GM18499 (cell line): ENCODE measurements around the gene IKZF3.
"Not testable (repeated sequence)": the region's sequence is repeated elsewhere in the genome, so short reads cannot be mapped to it uniquely, and the experiment has no call there.

Experiments used
- ATAC-seq: cut with Tn5 transposase; IDR thresholded peaks from one replicate; pipeline ENCODE4 v1.9.1; 2021; ENCODE audit warnings: moderate number of reproducible peaks; ENCODE audit not compliant: insufficient read depth, unreplicated experiment

The IKZF3 gene

GRCh38 chr17:39863244-39863917 lies 731 bp downstream of the IKZF3 start:
- ATAC-seq: no peak

DNA sequence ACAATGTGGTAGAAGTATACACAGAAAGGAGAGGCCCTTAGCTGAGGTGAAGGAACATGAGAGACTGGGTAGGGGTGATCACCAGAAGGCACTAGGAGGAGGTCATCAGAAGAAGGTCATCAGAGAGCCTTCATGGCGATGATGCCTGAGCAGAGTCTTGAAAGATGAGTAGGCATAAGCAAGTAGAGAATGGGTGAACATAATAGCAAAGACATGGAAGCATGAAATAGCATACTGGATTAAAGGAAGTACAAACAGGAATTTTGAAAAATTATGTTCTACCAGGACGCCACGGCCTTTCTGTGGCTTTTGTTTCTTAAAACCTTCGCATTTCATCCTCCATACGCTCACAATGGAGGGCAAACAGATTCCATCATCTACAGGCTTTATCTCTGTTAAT lies 2.9 kb downstream of the IKZF3 start:
- ATAC-seq: no peak

DNA sequence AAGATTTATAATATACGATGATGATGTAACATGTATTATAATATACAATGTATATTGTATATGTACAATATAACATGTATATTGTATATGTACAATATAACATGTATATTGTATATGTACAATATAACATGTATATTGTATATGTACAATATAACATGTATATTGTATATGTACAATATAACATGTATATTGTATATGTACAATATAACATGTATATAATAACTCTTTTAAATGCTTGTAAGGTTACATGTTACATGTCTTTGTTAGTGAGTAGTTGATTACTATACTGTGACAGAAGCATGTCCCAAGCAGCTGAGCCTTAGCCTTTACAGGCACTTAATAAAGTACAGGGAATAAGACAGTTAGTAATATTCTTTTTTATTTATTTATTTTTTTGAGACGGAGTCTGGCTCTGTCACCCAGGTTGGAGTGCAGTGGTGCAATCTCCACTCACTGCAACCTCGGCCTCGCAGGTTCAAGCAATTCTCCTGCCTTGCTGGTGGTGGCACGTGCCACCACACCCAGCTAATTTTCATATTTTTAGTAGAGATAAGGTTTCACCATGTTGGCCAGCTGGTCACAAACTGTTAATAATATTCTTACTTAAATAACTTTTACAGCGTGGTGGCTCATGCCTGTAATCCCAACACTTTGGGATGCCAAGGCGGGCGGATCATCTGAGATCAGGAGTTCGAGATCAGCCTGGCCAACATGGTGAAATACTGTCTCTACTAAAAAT lies 8.0 kb downstream of the IKZF3 start:
- not testable (repeated sequence) for ATAC-seq

DNA sequence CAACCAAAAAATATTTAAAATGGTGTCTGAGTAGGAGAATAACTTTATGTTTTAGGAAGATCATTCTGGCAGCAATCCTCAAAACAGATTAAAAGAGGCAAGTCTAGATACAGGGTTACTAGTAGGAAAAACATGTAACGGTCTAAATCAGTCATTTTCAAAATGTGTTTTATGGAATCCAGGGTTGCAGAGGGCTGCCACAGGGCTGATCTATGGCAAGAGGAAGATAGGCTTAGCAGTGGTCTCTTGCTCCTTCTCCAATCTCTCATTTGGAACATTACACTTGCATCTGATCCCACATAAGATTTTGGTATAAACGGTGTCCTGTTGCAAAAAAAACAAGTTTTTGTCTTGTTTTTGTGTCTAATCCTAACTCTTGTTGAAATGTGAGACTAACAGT lies 9.2 kb downstream of the IKZF3 start:
- ATAC-seq: no peak

DNA sequence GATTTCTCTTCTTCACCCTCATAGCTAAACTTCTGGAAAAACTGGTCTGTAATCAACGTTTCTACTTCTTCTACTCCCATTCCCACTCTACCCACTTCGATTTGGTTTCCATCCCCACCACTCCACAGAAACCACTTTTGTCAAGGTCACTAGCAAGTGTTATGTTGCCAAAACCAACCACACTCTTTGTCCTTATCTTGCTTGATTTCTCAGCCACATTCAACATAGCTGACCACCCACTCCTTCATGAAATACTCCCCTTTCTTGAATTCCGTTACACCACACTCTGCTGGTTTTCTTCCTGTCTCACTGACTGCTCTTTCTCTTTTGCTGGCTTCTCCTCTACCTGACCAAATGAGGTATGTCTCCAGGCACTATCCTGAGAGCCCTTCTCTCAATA lies 11.9 kb downstream of the IKZF3 start:
- no peak for ATAC-seq

GRCh38 chr17:39850186-39850585 lies 13.9 kb downstream of the IKZF3 start:
- ATAC-seq: not testable (repeated sequence)

DNA sequence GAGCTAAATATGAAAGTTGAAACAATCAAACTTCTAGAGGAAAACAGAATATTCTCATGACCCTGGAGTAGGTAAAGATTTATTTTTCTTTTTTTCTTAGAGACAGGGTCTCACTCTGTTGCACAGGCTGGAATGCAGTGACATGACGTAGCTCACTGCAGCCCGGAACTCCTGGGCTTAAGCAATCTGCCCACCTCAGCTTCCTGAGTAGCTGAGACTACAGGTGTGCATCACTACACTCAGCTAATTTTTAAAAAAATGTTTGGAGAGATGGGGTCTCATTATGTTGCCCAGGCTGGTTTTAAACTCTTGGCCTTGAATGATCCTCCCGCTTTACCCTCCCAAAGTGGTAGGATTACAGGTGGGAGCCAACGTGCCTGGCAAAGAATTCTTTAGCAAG lies 15.5 kb downstream of the IKZF3 start:
- ATAC-seq: no peak

- no peak for ATAC-seq
These were observed 17.9 kb downstream of the IKZF3 start for GRCh38 chr17:39846205-39846604.

DNA sequence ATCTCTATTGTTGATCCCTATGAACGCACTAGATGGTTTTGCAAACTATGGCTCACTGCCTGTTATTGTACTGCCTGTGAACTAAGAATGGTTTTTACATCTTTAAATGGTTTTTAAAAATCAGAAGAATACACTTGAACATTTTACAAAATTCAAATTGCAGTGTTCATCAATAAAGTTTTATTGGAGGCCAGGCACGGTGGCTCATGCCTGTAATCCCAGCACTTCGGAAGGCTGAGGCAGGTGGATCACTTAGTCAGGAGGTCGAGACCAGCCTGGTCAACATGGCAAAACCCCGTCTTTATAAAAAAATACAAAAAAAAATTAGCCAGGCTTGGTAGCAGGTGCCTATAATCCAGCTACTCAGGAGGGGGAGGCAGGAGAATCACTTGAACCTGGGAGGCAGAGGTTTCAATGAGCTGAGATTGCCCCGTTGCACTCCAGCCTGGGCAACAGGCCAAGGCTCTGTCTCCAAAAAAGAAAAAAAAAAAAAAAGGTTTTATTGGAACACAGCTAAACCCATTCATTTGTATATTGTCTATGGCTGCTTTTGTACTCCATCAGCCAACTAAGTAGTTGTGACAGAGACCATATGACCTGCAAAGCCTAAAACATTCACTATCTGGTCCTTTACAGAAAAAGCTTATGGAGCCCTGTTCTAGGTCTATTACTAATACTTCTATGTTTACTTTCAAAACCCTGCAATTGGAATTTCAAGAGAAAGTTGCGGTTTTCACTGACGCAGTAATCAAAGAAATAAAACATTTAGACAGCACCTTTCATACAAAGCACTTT lies 18.9 kb downstream of the IKZF3 start:
- ATAC-seq: no peak

- no peak for ATAC-seq
These were observed 22.9 kb downstream of the IKZF3 start for GRCh38 chr17:39841134-39841683.

DNA sequence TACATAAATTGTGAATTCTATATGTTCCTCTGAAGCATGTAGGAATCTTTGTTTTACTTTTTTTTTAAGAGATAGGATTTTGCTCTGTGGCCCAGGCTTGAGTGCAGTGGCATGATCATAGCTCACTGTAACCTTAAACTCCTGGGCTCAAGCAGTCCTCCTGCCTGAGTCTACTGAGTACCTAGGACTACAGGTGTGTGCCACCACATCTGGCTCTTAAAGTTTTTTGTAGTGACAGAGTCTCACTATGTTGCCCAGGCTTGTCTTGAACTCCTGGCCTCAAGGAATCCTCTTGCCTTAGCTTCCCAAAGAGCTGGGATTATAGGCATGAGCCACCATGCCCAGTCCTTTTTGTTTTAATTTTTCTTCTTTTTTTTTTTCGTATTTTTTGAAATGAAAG lies 25.3 kb downstream of the IKZF3 start:
- ATAC-seq: no peak

DNA sequence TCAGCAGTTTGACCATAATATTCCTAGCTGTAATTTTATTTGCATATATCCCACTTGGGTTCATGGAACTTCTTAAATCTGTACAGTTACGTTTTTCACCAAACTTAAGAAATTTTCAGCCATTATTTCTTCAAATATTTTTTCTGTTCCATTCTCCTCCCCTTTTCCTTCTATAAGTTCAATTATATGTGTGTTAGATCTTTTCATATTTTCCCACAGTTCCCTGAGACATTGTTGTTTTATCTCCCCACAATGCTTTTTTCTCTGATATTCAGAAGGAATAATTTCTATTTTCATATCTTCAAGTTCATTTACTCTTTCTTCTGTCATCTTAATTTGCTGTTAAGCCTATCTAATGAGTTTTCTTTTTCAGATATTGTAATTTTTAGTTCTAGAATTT lies 26.1 kb downstream of the IKZF3 start:
- ATAC-seq: no peak

DNA sequence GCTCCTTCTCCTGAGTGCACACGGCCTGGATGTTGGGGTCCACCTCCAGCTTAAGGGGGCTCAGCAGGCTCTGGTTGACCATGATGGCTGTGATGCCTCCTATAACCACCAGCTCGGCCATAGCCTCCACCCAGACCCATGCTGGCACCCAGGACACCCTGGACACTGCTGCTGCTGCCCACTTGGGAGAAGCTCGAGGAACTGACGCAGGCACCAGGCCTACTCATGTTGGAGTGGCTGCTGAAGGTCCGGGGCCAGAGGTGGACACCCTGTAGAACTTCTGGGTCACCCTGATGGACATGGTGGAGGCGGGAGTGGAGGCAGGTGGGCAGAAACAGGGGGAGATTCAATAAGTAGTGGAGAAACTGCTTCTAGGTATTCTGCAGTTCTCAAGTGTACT lies 28.0 kb downstream of the IKZF3 start:
- ATAC-seq: no peak

GRCh38 chr17:39835038-39835786 lies 28.9 kb downstream of the IKZF3 start:
- ATAC-seq: no peak

GRCh38 chr17:39834017-39834416 lies 30.1 kb downstream of the IKZF3 start:
- ATAC-seq: no peak

DNA sequence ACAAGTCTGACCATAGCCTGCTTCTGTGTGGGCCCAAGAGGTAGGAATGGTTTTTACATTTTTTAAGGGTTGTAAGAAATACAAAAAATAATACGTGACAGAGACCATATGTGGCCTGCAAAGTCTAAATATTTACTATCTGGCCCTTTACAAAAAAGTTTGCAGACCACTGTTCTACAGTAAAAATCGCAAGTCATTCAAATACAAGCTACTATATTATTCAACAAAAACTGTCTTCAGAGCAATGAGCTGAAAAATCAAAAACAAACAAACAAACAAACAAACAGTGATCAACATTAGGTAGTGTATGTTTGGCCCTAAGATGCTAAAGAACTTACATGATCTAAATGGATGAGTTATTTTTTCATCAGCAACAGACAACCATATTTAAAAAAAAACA lies 32.5 kb downstream of the IKZF3 start:
- no peak for ATAC-seq

- ATAC-seq: no peak
These were observed 35.7 kb downstream of the IKZF3 start for GRCh38 chr17:39828443-39828842.

- no peak for ATAC-seq
These were observed 37.8 kb downstream of the IKZF3 start for GRCh38 chr17:39826334-39826733.

- ATAC-seq: no peak
These were observed 40.6 kb downstream of the IKZF3 start for GRCh38 chr17:39823407-39824054.

DNA sequence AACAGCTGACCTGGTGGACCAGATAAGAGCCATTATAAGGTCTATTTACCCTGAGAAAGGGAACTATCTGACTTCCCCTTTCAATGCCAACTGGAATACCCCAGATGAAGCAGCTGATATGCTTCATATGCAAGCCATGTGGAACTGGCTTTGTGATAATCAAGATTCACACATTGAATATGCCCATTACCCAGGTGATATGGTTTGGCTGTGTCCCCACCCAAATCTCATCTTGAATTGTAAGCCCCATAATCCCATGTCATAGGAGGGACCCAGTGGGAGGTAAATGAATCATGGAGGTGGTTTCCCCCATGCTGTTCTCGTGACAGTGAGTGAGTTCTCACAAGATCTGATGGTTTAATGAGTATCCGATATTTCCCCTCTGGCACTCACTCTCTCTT lies 42.1 kb downstream of the IKZF3 start:
- ATAC-seq: no peak
